ENCODE measurements around the gene FAU. TPM values are rescaled to one million over a fixed set of nuclear protein-coding genes. Genes with fewer than 3 reads are reported as not detected.

FAU gene
- total and polyA plus RNA-seq, 2 of the 13 experiments (the other 11 are each of a cell fraction or from before 2014, with no cell fraction given) = 374 to 869 TPM

GRCh38 chr11:65112546-65113360 lies 9.2 kb downstream of the FAU start (continued):
- no peak for TF ChIP-seq NFAT5 (CRISPR knock-in tag; IDR thresholded peaks at IDR 0.05)
- TF ChIP-seq ZNF816 (CRISPR knock-in tag; IDR thresholded peaks at IDR 0.05; ENCODE audit: borderline replicate concordance) = no peak
- TF ChIP-seq NR2F6 (IDR thresholded peaks at IDR 0.05) = no peak
- no peak for TF ChIP-seq NR2F6 (CRISPR knock-in tag; IDR thresholded peaks at IDR 0.05)
- no peak for TF ChIP-seq SOX13 (IDR thresholded peaks at IDR 0.05)
- TF ChIP-seq SOX13 (CRISPR knock-in tag; conservative IDR thresholded peaks at IDR 0.05 in 1 of 2, IDR thresholded peaks at IDR 0.05 in 1 of 2) = 0 out of 4 replicates have a peak, but pooled peaks of 1 of the 2 experiments have one; percentile 6
- TF ChIP-seq CC2D1A (CRISPR knock-in tag; IDR thresholded peaks at IDR 0.05) = no peak
- TF ChIP-seq SIX1 (CRISPR knock-in tag; IDR thresholded peaks at IDR 0.05; ENCODE audit: borderline replicate concordance) = no peak
- TF ChIP-seq HMG20B (CRISPR knock-in tag; conservative IDR thresholded peaks at IDR 0.05) = no peak
- TF ChIP-seq ZNF430 (CRISPR knock-in tag; IDR thresholded peaks at IDR 0.05) = peak; percentile 79; the same call in 1 of the 2 replicates
- peak; percentile 26; the same call in 1 of the 2 replicates for TF ChIP-seq KAT8 (CRISPR knock-in tag; IDR thresholded peaks at IDR 0.05)
- no peak; the same call in 1 of the 2 replicates for TF ChIP-seq ZNF451 (CRISPR knock-in tag; IDR thresholded peaks at IDR 0.05)
- no peak for TF ChIP-seq FOXA1 (IDR thresholded peaks at IDR 0.05)
- TF ChIP-seq FOXA1 (CRISPR knock-in tag; IDR thresholded peaks at IDR 0.05) = no peak
- TF ChIP-seq PHF8 (CRISPR knock-in tag; IDR thresholded peaks at IDR 0.05) = peak; percentile 63
- peak; percentile 48; the same call in 1 of the 2 replicates for TF ChIP-seq ZNF629 (CRISPR knock-in tag; conservative IDR thresholded peaks at IDR 0.05)
- no peak for TF ChIP-seq ZNF709 (CRISPR knock-in tag; IDR thresholded peaks at IDR 0.05)
- TF ChIP-seq ZNF768 (CRISPR knock-in tag; IDR thresholded peaks at IDR 0.05) = 0 out of 2 replicates have a peak, but pooled peaks have one; percentile 61
- peak; percentile 89 for TF ChIP-seq AGO2 (optimal IDR thresholded peaks at IDR 0.05; ENCODE audit: low read depth, low read length)
- no peak for TF ChIP-seq FOXK1 (CRISPR knock-in tag; IDR thresholded peaks at IDR 0.05; ENCODE audit: borderline replicate concordance, low read depth)
- no peak for TF ChIP-seq ZNF746 (CRISPR knock-in tag; IDR thresholded peaks at IDR 0.05)
- TF ChIP-seq ZNF740 (CRISPR knock-in tag; IDR thresholded peaks at IDR 0.05) = peak; percentile 31; the same call in 1 of the 2 replicates
- TF ChIP-seq MATR3 (CRISPR knock-in tag; IDR thresholded peaks at IDR 0.05) = no peak
- TF ChIP-seq ZNF503 (CRISPR knock-in tag; IDR thresholded peaks at IDR 0.05) = 0 out of 2 replicates have a peak, but pooled peaks have one; percentile 45
- TF ChIP-seq REXO4 (CRISPR knock-in tag; IDR thresholded peaks at IDR 0.05; ENCODE audit: borderline replicate concordance) = no peak

Data from HepG2 (cell line).